ENCODE data around the gene ACTN4. TPM values are rescaled to one million over a fixed set of nuclear protein-coding genes. Genes with fewer than 3 reads are reported as not detected.

Gene ACTN4
- total RNA-seq, 1 experiment from 2014 or later: 1,462 TPM

DNA sequence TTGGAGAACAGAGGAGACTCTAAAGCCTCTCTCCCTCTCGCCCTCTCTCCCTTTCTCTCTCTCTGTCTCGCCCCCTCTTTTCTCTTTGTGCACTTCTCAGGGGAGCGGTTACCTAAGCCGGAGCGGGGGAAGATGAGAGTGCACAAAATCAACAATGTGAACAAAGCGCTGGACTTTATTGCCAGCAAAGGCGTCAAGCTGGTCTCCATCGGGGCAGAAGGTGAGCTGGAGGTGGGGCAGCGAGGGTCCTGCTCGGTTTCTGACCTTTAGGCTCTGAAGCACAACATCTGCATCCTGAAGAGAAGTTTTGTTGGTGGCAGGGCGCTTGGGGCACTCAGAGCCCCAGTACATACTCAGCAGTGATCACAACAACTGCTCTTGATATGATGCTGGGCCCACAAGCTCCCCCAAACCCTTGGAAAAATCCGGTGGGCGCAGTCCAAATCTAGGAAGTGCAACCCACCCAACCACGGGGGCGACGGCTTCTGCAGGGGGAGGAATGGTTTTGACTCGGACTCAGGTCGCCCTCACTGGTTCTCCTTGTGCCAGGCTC lies 53.5 kb downstream of the ACTN4 start:
- no TSS peak for BruUV-seq (replicated peaks)
- Mint-ChIP-seq H3K36me3 (ENCODE audit: insufficient read depth, unreplicated experiment) (peaks cover 100% of the 10 kb centered on the region), H3K4me3 (ENCODE audit: low read depth, unreplicated experiment) (no peak overlapping the region)

DNA sequence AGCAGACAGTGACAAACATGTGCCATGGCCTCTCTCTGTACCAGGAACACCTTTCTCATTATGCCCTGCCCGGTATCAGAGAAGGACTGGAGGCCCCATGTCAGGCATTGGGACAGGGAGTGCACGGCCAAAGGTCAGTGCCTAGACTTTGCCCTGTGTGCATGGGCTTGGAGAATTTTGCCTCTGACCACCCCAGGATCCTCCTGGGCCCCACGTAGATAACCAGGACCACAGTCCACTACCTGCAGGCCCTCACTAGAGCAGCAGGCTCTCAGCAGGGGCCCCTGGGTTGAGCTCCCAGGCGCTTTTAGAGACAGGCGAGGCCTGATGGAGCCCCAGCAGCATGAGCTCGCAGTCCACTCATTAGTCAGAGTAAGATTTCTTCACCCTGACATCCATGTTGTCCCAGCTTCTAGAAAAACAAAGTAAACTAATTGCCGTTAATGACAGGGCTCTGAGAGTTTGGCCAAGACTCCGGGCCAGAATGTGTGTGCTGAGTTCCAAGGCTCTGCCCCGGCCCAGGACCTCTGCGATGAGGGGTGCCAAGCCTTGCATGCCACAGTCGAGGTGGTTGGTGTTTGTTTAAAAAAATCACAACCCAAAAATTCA lies 54.1 kb downstream of the ACTN4 start:
- Mint-ChIP-seq H3K36me3 (ENCODE audit: insufficient read depth, unreplicated experiment) (peaks cover 100% of the 10 kb centered on the region), H3K27ac (ENCODE audit: unreplicated experiment) (peak overlapping the region; percentile 12), H3K9me3 (ENCODE audit: low read depth, unreplicated experiment) (no peaks in the 10 kb centered on the region), H3K27me3 (ENCODE audit: unreplicated experiment) (no peaks in the 10 kb centered on the region), H3K4me1 (ENCODE audit: low read depth, unreplicated experiment) (peaks cover 74% of the 10 kb centered on the region), H3K4me3 (ENCODE audit: low read depth, unreplicated experiment) (no peak overlapping the region)
- no TSS peak for BruUV-seq (replicated peaks)
- CTCF ChIA-PET: no interaction called here
- TF ChIP-seq, protein P1, sequence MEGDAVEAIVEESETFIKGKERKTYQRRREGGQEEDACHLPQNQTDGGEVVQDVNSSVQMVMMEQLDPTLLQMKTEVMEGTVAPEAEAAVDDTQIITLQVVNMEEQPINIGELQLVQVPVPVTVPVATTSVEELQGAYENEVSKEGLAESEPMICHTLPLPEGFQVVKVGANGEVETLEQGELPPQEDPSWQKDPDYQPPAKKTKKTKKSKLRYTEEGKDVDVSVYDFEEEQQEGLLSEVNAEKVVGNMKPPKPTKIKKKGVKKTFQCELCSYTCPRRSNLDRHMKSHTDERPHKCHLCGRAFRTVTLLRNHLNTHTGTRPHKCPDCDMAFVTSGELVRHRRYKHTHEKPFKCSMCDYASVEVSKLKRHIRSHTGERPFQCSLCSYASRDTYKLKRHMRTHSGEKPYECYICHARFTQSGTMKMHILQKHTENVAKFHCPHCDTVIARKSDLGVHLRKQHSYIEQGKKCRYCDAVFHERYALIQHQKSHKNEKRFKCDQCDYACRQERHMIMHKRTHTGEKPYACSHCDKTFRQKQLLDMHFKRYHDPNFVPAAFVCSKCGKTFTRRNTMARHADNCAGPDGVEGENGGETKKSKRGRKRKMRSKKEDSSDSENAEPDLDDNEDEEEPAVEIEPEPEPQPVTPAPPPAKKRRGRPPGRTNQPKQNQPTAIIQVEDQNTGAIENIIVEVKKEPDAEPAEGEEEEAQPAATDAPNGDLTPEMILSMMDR (IDR thresholded peaks at IDR 0.05; ENCODE audit: unreplicated experiment): no peak
- intact Hi-C loops (cut with micrococcal nuclease; ENCODE audit: unreplicated experiment): no loop called here
- DNase-seq: no peak

More for the DNA sequence above, 53.5 kb downstream of the ACTN4 start:
- TF ChIP-seq, protein P1 (IDR thresholded peaks at IDR 0.05; ENCODE audit: unreplicated experiment): no peak
- CTCF ChIA-PET: no interaction called here
- H3K27ac Mint-ChIP-seq (ENCODE audit: unreplicated experiment): no peak overlapping the region
- H3K27me3 Mint-ChIP-seq (ENCODE audit: unreplicated experiment): no peaks in the 10 kb centered on the region
- peaks cover 74% of the 10 kb centered on the region for H3K4me1 Mint-ChIP-seq (ENCODE audit: low read depth, unreplicated experiment)
- DNase-seq: no peak
- intact Hi-C loops (cut with micrococcal nuclease; ENCODE audit: unreplicated experiment): no loop called here
- H3K9me3 Mint-ChIP-seq (ENCODE audit: low read depth, unreplicated experiment): no peaks in the 10 kb centered on the region

DNA sequence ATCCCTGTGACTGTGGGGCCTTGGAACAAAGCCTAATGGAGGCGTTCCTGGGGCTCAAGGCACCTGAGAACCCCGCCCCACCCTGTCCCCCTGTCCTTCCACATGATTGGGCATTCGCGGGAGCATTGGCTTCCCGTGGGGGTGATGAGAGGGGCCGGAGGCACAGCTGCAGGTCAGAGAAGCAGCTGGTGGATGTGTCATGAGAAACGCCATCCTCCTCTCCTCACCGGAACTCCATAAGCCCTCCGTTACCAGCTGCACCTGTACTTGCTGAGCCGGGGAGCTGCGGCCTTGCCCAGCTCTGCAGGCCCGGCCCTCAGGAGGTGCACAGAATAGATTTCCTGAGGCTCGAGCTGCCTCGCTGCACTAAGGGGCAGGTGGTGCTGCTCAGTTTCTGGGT lies 54.8 kb downstream of the ACTN4 start:
- Mint-ChIP-seq H3K27ac (ENCODE audit: unreplicated experiment) (peak overlapping the region; percentile 12), H3K36me3 (ENCODE audit: insufficient read depth, unreplicated experiment) (peaks cover 100% of the 10 kb centered on the region), H3K4me3 (ENCODE audit: low read depth, unreplicated experiment) (no peak overlapping the region), H3K4me1 (ENCODE audit: low read depth, unreplicated experiment) (peaks cover 74% of the 10 kb centered on the region), H3K27me3 (ENCODE audit: unreplicated experiment) (no peaks in the 10 kb centered on the region), H3K9me3 (ENCODE audit: low read depth, unreplicated experiment) (no peaks in the 10 kb centered on the region)
- TF ChIP-seq, protein P1 (IDR thresholded peaks at IDR 0.05; ENCODE audit: unreplicated experiment): no peak
- no peak for DNase-seq
- no TSS peak for BruUV-seq (replicated peaks)
- intact Hi-C loops (cut with micrococcal nuclease; ENCODE audit: unreplicated experiment): no loop called here
- CTCF ChIA-PET: no interaction called here

DNA sequence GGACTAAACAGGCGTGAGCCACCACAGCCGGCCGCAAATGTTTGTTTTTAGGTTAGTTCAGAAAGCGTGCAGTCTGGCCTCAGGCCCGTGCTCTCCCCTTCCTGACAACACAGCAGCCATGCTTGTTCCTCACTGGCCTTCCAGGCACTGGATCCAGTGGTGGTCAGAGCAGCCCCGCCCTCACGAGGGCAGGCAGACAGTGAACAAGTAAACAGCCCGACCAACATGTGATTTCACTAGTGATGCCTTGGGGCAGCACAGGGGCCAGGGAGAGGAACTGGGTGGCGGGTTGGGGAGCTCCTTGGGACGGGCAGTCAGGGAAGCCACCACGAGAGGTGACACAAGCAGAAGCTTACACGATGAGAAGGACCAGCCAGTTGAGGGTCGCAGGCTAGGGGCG lies 56.1 kb downstream of the ACTN4 start:
- no TSS peak for BruUV-seq (replicated peaks)
- Mint-ChIP-seq H3K4me1 (ENCODE audit: low read depth, unreplicated experiment) (peaks cover 74% of the 10 kb centered on the region), H3K4me3 (ENCODE audit: low read depth, unreplicated experiment) (no peak overlapping the region), H3K36me3 (ENCODE audit: insufficient read depth, unreplicated experiment) (peaks cover 100% of the 10 kb centered on the region), H3K9me3 (ENCODE audit: low read depth, unreplicated experiment) (no peaks in the 10 kb centered on the region), H3K27me3 (ENCODE audit: unreplicated experiment) (no peaks in the 10 kb centered on the region), H3K27ac (ENCODE audit: unreplicated experiment) (peak overlapping the region; percentile 63)
- CTCF ChIA-PET: interaction anchor here (0.7 to 1.0 kb wide), 2 partner anchors 45 to 1097 kb away, joined by 3 to 5 read pairs; no protein-coding TSS in a partner anchor
- intact Hi-C loops (cut with micrococcal nuclease; ENCODE audit: unreplicated experiment): no loop called here
- TF ChIP-seq, protein P1 (IDR thresholded peaks at IDR 0.05; ENCODE audit: unreplicated experiment): no peak
- DNase-seq: no peak

Measured in Calu3 (cell line).